T-cell (primary cell): Measurements from ENCODE around the gene SLC47A1. TPM values are rescaled to one million over a fixed set of nuclear protein-coding genes. Genes with fewer than 3 reads are reported as not detected.
"Not testable (repeated sequence)": the region's sequence is repeated elsewhere in the genome, so short reads cannot be mapped to it uniquely, and the experiment has no call there.

Experiments
- ATAC-seq, 4 experiments: fragments of 200-7000 bp in 3 of 4; fragments of 150-1000 bp in 1 of 4; cut with Tn5 transposase; replicated peaks in 1 of 4; 1 replicate in 3 of 4; 2 replicates in 1 of 4; pipeline ENCODE4 v1.10.0; 2021; ENCODE audit warnings: moderate library complexity in 3 of 4, mild to moderate bottlenecking in 2 of 4, moderate number of reproducible peaks in 1 of 4
- CTCF ChIA-PET, 2 donors: fragments of 300-600 bp; sonication (Branson Sonifier 250); formaldehyde crosslinking; loops; one replicate each; lab custom pipeline; 2022; ENCODE audit warnings: antibody characterized with exemption in 2 of 2; lab: Charles Lee
- POLR2A ChIA-PET, 2 donors: fragments of 300-600 bp; sonication (Branson Sonifier 250); formaldehyde crosslinking; loops; one replicate each; lab custom pipeline; 2022; ENCODE audit warnings: antibody characterized with exemption in 2 of 2; lab: Charles Lee
- DNase-seq, 35 experiments: peaks; one replicate each; pipeline versions ENCODE4 v3.0.0 to v3.0.0-alpha.2; 2013 to 2023
- H3K27ac ChIP-seq: one replicate; pipeline ENCODE4 v1.5.1; 2013; ENCODE audit warnings: low read length
- H3K27me3 ChIP-seq, 2 experiments: replicated peaks in 1 of 2; 1 replicate in 1 of 2; 2 replicates in 1 of 2; pipeline versions ENCODE4 v1.6.1 to v1.7.0; 2013; ENCODE audit warnings: low read length in 1 of 2, mixed read lengths in 1 of 2; ENCODE audit not compliant: control insufficient read depth in 2 of 2, insufficient read depth in 2 of 2; ENCODE audit errors: extremely low read depth in 1 of 2
- H3K36me3 ChIP-seq, 2 donors: 1 replicate in 1 of 2; 2 replicates in 1 of 2; pipeline versions ENCODE4 v1.6.1 to v1.7.0; 2013; ENCODE audit warnings: low read length in 1 of 2; ENCODE audit not compliant: control insufficient read depth in 2 of 2, insufficient read depth in 1 of 2; ENCODE audit errors: extremely low read depth in 1 of 2
- H3K4me1 ChIP-seq, 2 experiments: 1 replicate in 1 of 2; 2 replicates in 1 of 2; pipeline versions ENCODE4 v1.6.1 to v1.7.0; 2013; ENCODE audit warnings: low read length in 2 of 2, mixed read lengths in 1 of 2; ENCODE audit not compliant: insufficient read depth in 2 of 2, control insufficient read depth in 1 of 2; ENCODE audit errors: extremely low read depth in 1 of 2
- H3K4me3 ChIP-seq, 2 donors: 1 replicate in 1 of 2; 2 replicates in 1 of 2; pipeline versions ENCODE4 v1.5.1 to v1.7.0; 2013; ENCODE audit warnings: mild to moderate bottlenecking in 2 of 2, low read length in 1 of 2, moderate library complexity in 1 of 2; ENCODE audit not compliant: control insufficient read depth in 1 of 2; ENCODE audit errors: extremely low read depth in 1 of 2
- H3K9me3 ChIP-seq: 2 replicates; pipeline ENCODE4 v1.7.0; 2013
- H3K27ac Mint-ChIP-seq, 2 donors: one replicate each; pipeline ENCODE4 v1.8.0; 2020 to 2021; ENCODE audit warnings: mild to moderate bottlenecking in 2 of 2, mixed read lengths in 2 of 2
- H3K27me3 Mint-ChIP-seq, 2 donors: one replicate each; pipeline ENCODE4 v1.8.0; 2021 to 2022; ENCODE audit warnings: mixed read lengths in 2 of 2
- H3K36me3 Mint-ChIP-seq: one replicate; pipeline ENCODE4 v1.8.0; 2021; ENCODE audit warnings: mixed read lengths
- H3K4me1 Mint-ChIP-seq, 3 donors: one replicate each; pipeline ENCODE4 v1.8.0; 2020 to 2022; ENCODE audit warnings: mixed read lengths in 3 of 3, mild to moderate bottlenecking in 1 of 3
- H3K4me3 Mint-ChIP-seq, 3 donors: one replicate each; pipeline ENCODE4 v1.8.0; 2020 to 2022; ENCODE audit warnings: mild to moderate bottlenecking in 3 of 3, mixed read lengths in 3 of 3, moderate library complexity in 3 of 3
- H3K9me3 Mint-ChIP-seq, 3 donors: one replicate each; pipeline ENCODE4 v1.8.0; 2020 to 2022; ENCODE audit warnings: mixed read lengths in 3 of 3
- WGBS: methylation state at CpG from one replicate; pipeline ENCODE4 v1.1.5; 2013; ENCODE audit warnings: missing lambda C conversion rate; ENCODE audit not compliant: insufficient coverage; 5-methylcytosine and 5-hydroxymethylcytosine counted together
- total RNA-seq, 35 experiments: library from RNA in 6 of 35; stranded (reverse) in 6 of 35; fragments of 120-200 nt in 1 of 35; gene quantifications; one replicate each; pipeline versions ENCODE4 v1.2.1 to v1.2.4 and lab custom pipeline; 2013 to 2026

SLC47A1 gene
- total RNA-seq, 5 donors from 2014 or later (not counting 1 experiment from before 2014, with no cell fraction given) = 0.10 to 0.66 (median 0.31) TPM; not detected in 1

GRCh38 chr17:19494961-19495806 lies 38.5 kb upstream of the SLC47A1 start:
- WGBS = 90% methylated on average over 27 of the region's 40 CpGs
- peaks cover 7 to 9% of the 10 kb centered on the region in 2 donors for H3K27me3 Mint-ChIP-seq
- no peak overlapping the region for H3K4me3 Mint-ChIP-seq
- no peak overlapping the region for H3K27ac Mint-ChIP-seq
- DNase-seq = no peak
- peaks cover 0 to 12% of the 10 kb centered on the region in 2 experiments for H3K27me3 ChIP-seq
- no peaks in the 10 kb centered on the region for H3K4me1 Mint-ChIP-seq
- no peak overlapping the region for H3K4me3 ChIP-seq
- no peak for ATAC-seq
- no peaks in the 10 kb centered on the region for H3K9me3 ChIP-seq
- ChIA-PET CTCF (no interaction called here), POLR2A (no interaction called here)
- no peaks in the 10 kb centered on the region for H3K9me3 Mint-ChIP-seq
- H3K36me3 ChIP-seq = no peaks in the 10 kb centered on the region
- no peaks in the 10 kb centered on the region for H3K4me1 ChIP-seq
- no peaks in the 10 kb centered on the region for H3K36me3 Mint-ChIP-seq
- H3K27ac ChIP-seq = no peak overlapping the region

GRCh38 chr17:19495828-19496528 lies 37.7 kb upstream of the SLC47A1 start:
- H3K4me1 Mint-ChIP-seq = no peaks in the 10 kb centered on the region
- H3K4me3 Mint-ChIP-seq = no peak overlapping the region
- H3K27me3 Mint-ChIP-seq = peaks cover 4 to 6% of the 10 kb centered on the region in 2 donors
- no peaks in the 10 kb centered on the region for H3K4me1 ChIP-seq
- no peak overlapping the region for H3K4me3 ChIP-seq
- no peak overlapping the region for H3K27ac Mint-ChIP-seq
- no peak for ATAC-seq
- peaks cover 0 to 8% of the 10 kb centered on the region in 2 experiments for H3K27me3 ChIP-seq
- WGBS = 80% methylated on average over 1 of the region's 6 CpGs
- H3K36me3 Mint-ChIP-seq = no peaks in the 10 kb centered on the region
- H3K36me3 ChIP-seq = no peaks in the 10 kb centered on the region
- DNase-seq = no peak
- no peaks in the 10 kb centered on the region for H3K9me3 Mint-ChIP-seq
- no peak overlapping the region for H3K27ac ChIP-seq
- ChIA-PET CTCF (no interaction called here), POLR2A (no interaction called here)
- no peaks in the 10 kb centered on the region for H3K9me3 ChIP-seq

- DNase-seq (no peak), ATAC-seq (no peak)
- no peaks in the 10 kb centered on the region for H3K36me3 ChIP-seq
- peaks cover 0 to 10% of the 10 kb centered on the region in 2 experiments for H3K4me1 ChIP-seq
- no peak overlapping the region for H3K27ac Mint-ChIP-seq
- no peak overlapping the region for H3K27ac ChIP-seq
- no peaks in the 10 kb centered on the region for H3K9me3 ChIP-seq
- ChIA-PET CTCF (no interaction called here), POLR2A (interaction anchor here in 1 of 2 donors (0.6 kb wide), 1 partner anchor 13 kb away, joined by 6 read pairs; no protein-coding TSS in a partner anchor)
- H3K9me3 Mint-ChIP-seq = no peaks in the 10 kb centered on the region
- no peaks in the 10 kb centered on the region for H3K36me3 Mint-ChIP-seq
- H3K4me3 ChIP-seq = no peak overlapping the region
- H3K4me3 Mint-ChIP-seq = no peak overlapping the region
- peaks cover 0 to 3% (median 3%) of the 10 kb centered on the region in 3 donors for H3K4me1 Mint-ChIP-seq
- peaks cover 3 to 4% of the 10 kb centered on the region in 2 donors for H3K27me3 Mint-ChIP-seq
- H3K27me3 ChIP-seq = peaks cover 0 to 8% of the 10 kb centered on the region in 2 experiments
Measured at GRCh38 chr17:19497624-19498023, 36.0 kb upstream of the SLC47A1 start.

GRCh38 chr17:19501219-19501618 lies 32.4 kb upstream of the SLC47A1 start:
- H3K4me1 Mint-ChIP-seq = peaks cover 0 to 5% (median 4%) of the 10 kb centered on the region in 3 donors
- ChIA-PET POLR2A (interaction anchor here in 1 of 2 donors (0.5 kb wide), 1 partner anchor 71 kb away, joined by 3 read pairs; no protein-coding TSS in a partner anchor), CTCF (no interaction called here)
- Histone ChIP-seq H3K4me3 (no peak overlapping the region), H3K36me3 (no peaks in the 10 kb centered on the region), H3K9me3 (no peaks in the 10 kb centered on the region), H3K27me3 (no peaks in the 10 kb centered on the region), H3K27ac (no peak overlapping the region), H3K4me1 (peaks cover 0 to 13% of the 10 kb centered on the region in 2 experiments)
- no peak overlapping the region for H3K27ac Mint-ChIP-seq
- ATAC-seq = no peak
- DNase-seq = no peak
- H3K9me3 Mint-ChIP-seq = no peaks in the 10 kb centered on the region
- H3K36me3 Mint-ChIP-seq = no peaks in the 10 kb centered on the region
- no peaks in the 10 kb centered on the region for H3K27me3 Mint-ChIP-seq
- no peak overlapping the region for H3K4me3 Mint-ChIP-seq
- WGBS = no CpG with 5 or more reads among the region's 2 CpGs

DNA sequence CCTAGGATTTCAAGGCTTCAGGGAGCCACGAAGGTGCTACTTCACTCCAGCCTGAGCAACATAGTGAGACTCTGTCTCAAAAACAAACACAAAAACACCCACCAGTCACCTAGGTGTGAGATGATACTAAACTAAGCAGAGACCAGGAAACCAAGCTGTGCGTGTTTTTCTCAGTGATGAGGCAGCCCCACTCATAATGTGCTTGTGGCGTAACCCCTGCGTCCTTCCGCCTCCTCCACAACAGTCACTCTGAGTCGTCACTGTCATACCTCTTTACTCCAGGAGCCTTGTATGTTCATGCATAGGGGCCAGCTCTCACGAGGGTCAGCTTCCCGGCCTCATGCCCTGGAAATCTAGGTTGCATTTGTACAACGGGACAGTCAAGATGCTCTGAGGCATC lies 31.1 kb upstream of the SLC47A1 start:
- Histone ChIP-seq H3K36me3 (no peaks in the 10 kb centered on the region), H3K4me3 (no peak overlapping the region), H3K27ac (peak overlapping the region; percentile 71), H3K9me3 (no peaks in the 10 kb centered on the region), H3K4me1 (peaks cover 0 to 16% of the 10 kb centered on the region in 2 experiments), H3K27me3 (no peaks in the 10 kb centered on the region)
- no peaks in the 10 kb centered on the region for H3K9me3 Mint-ChIP-seq
- no peaks in the 10 kb centered on the region for H3K36me3 Mint-ChIP-seq
- H3K27ac Mint-ChIP-seq = peak overlapping the region; percentile 23 to 80
- H3K4me1 Mint-ChIP-seq = peaks cover 0 to 5% (median 4%) of the 10 kb centered on the region in 3 donors
- DNase-seq (peak in 31 of 35 experiments; percentile 11 to 66 (median 29)), ATAC-seq (peak; percentile 50 to 84 (median 66))
- 54% methylated on average over 6 of the region's 9 CpGs for WGBS
- ChIA-PET CTCF (no interaction called here), POLR2A (interaction anchor here in 1 of 2 donors (0.5 kb wide), 1 partner anchor 21 kb away, joined by 4 read pairs; no protein-coding TSS in a partner anchor)
- no peak overlapping the region for H3K4me3 Mint-ChIP-seq
- H3K27me3 Mint-ChIP-seq = no peaks in the 10 kb centered on the region

GRCh38 chr17:19505561-19505960 lies 28.1 kb upstream of the SLC47A1 start:
- peaks cover 3 to 23% of the 10 kb centered on the region in 2 experiments for H3K4me1 ChIP-seq
- H3K27me3 ChIP-seq, H3K9me3 ChIP-seq, CTCF ChIA-PET, H3K27ac ChIP-seq, H3K4me3 ChIP-seq, DNase-seq, H3K27ac Mint-ChIP-seq, H3K36me3 ChIP-seq, H3K27me3 Mint-ChIP-seq, POLR2A ChIA-PET, H3K9me3 Mint-ChIP-seq, ATAC-seq, H3K36me3 Mint-ChIP-seq: not testable (repeated sequence)
- Mint-ChIP-seq H3K4me3 (peak overlapping the region; percentile 50 to 94 (median 73)), H3K4me1 (peaks cover 12 to 13% (median 12%) of the 10 kb centered on the region in 3 donors)
- WGBS = no CpG with 5 or more reads among the region's 4 CpGs
